WTC11 (cell line): ENCODE data around the gene TIAM2. TPM values are rescaled to one million over a fixed set of nuclear protein-coding genes. Genes with fewer than 3 reads are reported as not detected.

ENCODE experiments used
- CREB1 ChIP-seq: sonication (generic); formaldehyde crosslinking; IDR thresholded peaks from 2 replicates; pipeline ENCODE4 v1.8.0; 2023; ENCODE audit warnings: mild to moderate bottlenecking, missing genetic modification reagents
- E2F5 ChIP-seq: sonication (generic); formaldehyde crosslinking; IDR thresholded peaks from 2 replicates; pipeline ENCODE4 v1.8.1; 2022; ENCODE audit warnings: mild to moderate bottlenecking, moderate library complexity, missing genetic modification reagents
- ETV6 ChIP-seq: sonication (generic); formaldehyde crosslinking; IDR thresholded peaks from 2 replicates; pipeline ENCODE4 v1.8.1; 2022; ENCODE audit warnings: mild to moderate bottlenecking, missing genetic modification reagents
- FOXP1 ChIP-seq: sonication (generic); formaldehyde crosslinking; IDR thresholded peaks from 2 replicates; pipeline ENCODE4 v1.8.0; 2022; ENCODE audit warnings: missing genetic modification reagents, mild to moderate bottlenecking, moderate library complexity, borderline replicate concordance
- GRHL2 ChIP-seq: fragments of 250-450 bp; sonication (Bioruptor Pico); IDR thresholded peaks from 2 replicates; pipeline ENCODE4 v1.8.0; 2022; ENCODE audit warnings: mild to moderate bottlenecking, moderate library complexity; ENCODE audit not compliant: insufficient replicate concordance, severe bottlenecking
- MAX ChIP-seq: sonication (generic); formaldehyde crosslinking; IDR thresholded peaks from 2 replicates; pipeline ENCODE4 v1.8.0; 2022; ENCODE audit warnings: mild to moderate bottlenecking, missing genetic modification reagents
- ZNF263 ChIP-seq: sonication (generic); formaldehyde crosslinking; IDR thresholded peaks from 2 replicates; pipeline ENCODE4 v1.8.1; 2022; ENCODE audit warnings: low read depth, mild to moderate bottlenecking, moderate library complexity, missing genetic modification reagents
- ZNF532 ChIP-seq: fragments of 250-450 bp; sonication (Bioruptor Pico); IDR thresholded peaks from 2 replicates; pipeline ENCODE4 v1.9.0; 2021; ENCODE audit warnings: mild to moderate bottlenecking, borderline replicate concordance
- total RNA-seq: library from RNA; stranded (reverse); gene quantifications from 3 replicates; pipeline ENCODE4 v1.2.3, GENCODE V29; 2021
- TF ChIP-seq, protein P1 (sequence below): fragments of 250-450 bp; sonication (Bioruptor Pico); conservative IDR thresholded peaks from 2 replicates; pipeline ENCODE4 v1.9.0; 2021; ENCODE audit warnings: mild to moderate bottlenecking
- TF ChIP-seq, protein P2 (sequence below): fragments of 250-450 bp; sonication (Bioruptor Pico); IDR thresholded peaks from 2 replicates; pipeline ENCODE4 v1.9.0; 2021; ENCODE audit warnings: mild to moderate bottlenecking
- TF ChIP-seq, protein P3 (sequence below): fragments of 250-450 bp; sonication (Bioruptor Pico); IDR thresholded peaks from 2 replicates; pipeline ENCODE4 v1.8.0; 2021; ENCODE audit warnings: mild to moderate bottlenecking
- TF ChIP-seq, protein P4 (sequence below): sonication (generic); formaldehyde crosslinking; IDR thresholded peaks from 2 replicates; pipeline ENCODE4 v1.8.1; 2023; ENCODE audit warnings: mild to moderate bottlenecking, missing genetic modification reagents
- TF ChIP-seq, protein P5 (sequence below): sonication (generic); formaldehyde crosslinking; IDR thresholded peaks from 2 replicates; pipeline ENCODE4 v1.8.1; 2023; ENCODE audit warnings: mild to moderate bottlenecking, moderate library complexity, missing genetic modification reagents

The TIAM2 gene
- total RNA-seq, 1 experiment from 2014 or later = 15.1 TPM

DNA sequence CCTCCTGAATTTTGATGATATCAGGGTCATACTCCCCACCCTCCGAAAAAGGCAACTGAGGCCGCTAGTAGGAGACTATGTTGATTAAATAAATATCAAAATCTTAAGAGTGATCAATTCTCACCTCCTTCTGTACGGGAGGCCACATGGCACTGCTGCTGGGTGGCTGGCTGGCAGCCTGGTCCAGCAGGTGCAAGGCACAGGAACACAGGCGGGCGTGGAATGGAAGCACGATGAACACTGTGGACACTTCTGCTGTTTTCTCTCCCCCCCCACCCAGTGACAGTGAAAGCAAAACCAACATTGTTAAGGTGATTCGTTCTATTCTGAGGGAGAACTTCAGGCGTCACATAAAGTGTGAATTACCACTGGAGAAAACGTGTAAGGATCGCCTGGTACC is 259.0 kb downstream of the TIAM2 start (continued):
- TF ChIP-seq, protein P1, sequence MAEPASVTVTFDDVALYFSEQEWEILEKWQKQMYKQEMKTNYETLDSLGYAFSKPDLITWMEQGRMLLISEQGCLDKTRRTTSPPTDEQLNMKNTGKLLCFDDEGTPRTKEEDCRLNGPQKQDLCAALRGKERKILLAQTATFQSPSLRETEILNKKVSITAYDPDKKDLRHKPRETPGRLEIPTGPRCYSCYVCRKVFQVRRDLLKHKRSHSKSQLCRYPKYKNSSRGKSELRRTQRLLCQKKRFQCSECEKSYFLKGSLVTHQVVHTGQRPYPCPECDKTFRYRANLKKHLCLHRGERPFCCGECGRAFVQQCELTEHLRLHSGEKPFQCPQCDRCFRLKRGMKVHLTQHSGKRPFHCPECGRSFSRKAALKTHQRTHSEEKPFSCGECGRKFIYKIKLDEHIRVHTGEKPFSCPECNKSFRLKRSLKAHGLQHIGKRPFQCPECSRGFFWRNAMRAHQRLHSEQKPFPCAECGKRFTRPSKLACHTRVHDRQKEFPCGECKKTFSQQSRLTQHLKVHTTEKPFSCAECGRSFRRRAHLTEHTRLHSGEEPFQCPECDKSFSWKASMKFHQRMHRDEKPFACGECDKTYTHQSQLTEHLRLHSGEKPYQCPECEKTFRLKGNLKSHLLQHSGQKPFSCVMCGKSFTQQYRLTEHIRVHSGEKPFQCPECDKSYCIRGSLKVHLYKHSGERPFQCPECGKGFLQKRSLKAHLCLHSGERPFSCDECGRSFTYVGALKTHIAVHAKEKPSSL = no peak
- TF ChIP-seq E2F5 (CRISPR knock-in tag) = no peak
- TF ChIP-seq, protein P2, sequence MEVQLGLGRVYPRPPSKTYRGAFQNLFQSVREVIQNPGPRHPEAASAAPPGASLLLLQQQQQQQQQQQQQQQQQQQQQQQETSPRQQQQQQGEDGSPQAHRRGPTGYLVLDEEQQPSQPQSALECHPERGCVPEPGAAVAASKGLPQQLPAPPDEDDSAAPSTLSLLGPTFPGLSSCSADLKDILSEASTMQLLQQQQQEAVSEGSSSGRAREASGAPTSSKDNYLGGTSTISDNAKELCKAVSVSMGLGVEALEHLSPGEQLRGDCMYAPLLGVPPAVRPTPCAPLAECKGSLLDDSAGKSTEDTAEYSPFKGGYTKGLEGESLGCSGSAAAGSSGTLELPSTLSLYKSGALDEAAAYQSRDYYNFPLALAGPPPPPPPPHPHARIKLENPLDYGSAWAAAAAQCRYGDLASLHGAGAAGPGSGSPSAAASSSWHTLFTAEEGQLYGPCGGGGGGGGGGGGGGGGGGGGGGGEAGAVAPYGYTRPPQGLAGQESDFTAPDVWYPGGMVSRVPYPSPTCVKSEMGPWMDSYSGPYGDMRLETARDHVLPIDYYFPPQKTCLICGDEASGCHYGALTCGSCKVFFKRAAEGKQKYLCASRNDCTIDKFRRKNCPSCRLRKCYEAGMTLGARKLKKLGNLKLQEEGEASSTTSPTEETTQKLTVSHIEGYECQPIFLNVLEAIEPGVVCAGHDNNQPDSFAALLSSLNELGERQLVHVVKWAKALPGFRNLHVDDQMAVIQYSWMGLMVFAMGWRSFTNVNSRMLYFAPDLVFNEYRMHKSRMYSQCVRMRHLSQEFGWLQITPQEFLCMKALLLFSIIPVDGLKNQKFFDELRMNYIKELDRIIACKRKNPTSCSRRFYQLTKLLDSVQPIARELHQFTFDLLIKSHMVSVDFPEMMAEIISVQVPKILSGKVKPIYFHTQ (CRISPR knock-in tag) = no peak
- TF ChIP-seq CREB1 (CRISPR knock-in tag) = no peak
- TF ChIP-seq, protein P3, sequence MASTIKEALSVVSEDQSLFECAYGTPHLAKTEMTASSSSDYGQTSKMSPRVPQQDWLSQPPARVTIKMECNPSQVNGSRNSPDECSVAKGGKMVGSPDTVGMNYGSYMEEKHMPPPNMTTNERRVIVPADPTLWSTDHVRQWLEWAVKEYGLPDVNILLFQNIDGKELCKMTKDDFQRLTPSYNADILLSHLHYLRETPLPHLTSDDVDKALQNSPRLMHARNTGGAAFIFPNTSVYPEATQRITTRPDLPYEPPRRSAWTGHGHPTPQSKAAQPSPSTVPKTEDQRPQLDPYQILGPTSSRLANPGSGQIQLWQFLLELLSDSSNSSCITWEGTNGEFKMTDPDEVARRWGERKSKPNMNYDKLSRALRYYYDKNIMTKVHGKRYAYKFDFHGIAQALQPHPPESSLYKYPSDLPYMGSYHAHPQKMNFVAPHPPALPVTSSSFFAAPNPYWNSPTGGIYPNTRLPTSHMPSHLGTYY (CRISPR knock-in tag) = no peak
- TF ChIP-seq ETV6 (CRISPR knock-in tag) = no peak
- no peak for TF ChIP-seq ZNF263
- TF ChIP-seq, protein P4, sequence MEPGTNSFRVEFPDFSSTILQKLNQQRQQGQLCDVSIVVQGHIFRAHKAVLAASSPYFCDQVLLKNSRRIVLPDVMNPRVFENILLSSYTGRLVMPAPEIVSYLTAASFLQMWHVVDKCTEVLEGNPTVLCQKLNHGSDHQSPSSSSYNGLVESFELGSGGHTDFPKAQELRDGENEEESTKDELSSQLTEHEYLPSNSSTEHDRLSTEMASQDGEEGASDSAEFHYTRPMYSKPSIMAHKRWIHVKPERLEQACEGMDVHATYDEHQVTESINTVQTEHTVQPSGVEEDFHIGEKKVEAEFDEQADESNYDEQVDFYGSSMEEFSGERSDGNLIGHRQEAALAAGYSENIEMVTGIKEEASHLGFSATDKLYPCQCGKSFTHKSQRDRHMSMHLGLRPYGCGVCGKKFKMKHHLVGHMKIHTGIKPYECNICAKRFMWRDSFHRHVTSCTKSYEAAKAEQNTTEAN (CRISPR knock-in tag) = no peak
- TF ChIP-seq, protein P5, sequence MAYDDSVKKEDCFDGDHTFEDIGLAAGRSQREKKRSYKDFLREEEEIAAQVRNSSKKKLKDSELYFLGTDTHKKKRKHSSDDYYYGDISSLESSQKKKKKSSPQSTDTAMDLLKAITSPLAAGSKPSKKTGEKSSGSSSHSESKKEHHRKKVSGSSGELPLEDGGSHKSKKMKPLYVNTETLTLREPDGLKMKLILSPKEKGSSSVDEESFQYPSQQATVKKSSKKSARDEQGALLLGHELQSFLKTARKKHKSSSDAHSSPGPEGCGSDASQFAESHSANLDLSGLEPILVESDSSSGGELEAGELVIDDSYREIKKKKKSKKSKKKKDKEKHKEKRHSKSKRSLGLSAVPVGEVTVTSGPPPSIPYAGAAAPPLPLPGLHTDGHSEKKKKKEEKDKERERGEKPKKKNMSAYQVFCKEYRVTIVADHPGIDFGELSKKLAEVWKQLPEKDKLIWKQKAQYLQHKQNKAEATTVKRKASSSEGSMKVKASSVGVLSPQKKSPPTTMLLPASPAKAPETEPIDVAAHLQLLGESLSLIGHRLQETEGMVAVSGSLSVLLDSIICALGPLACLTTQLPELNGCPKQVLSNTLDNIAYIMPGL (CRISPR knock-in tag) = no peak
- no peak for TF ChIP-seq MAX (CRISPR knock-in tag)
- no peak for TF ChIP-seq FOXP1 (CRISPR knock-in tag)
- no peak for TF ChIP-seq GRHL2 (CRISPR knock-in tag)
- no peak for TF ChIP-seq ZNF532 (CRISPR knock-in tag)
- TF ChIP-seq, all 79 proteins: peak for 0
